ENCODE measurements around the gene OLFML2B.

The OLFML2B gene

GRCh38 chr1:162023547-162024501 lies at the start of gene OLFML2B:
Gene OLFML2B, minus strand, starts transcription at chr1:162023869. Its CDS starts 439 bp downstream, at chr1:162023430.
- peak within 1 kb of the TSS; percentile 86 for H3K4me3 ChIP-seq (ENCODE audit: low read length)
- peak; percentile 85 for DNase-seq (ENCODE audit: low read depth)
- peak; percentile 64 for TF ChIP-seq CTCF (conservative IDR thresholded peaks at IDR 0.05; ENCODE audit: low read length)

GRCh38 chr1:162072740-162073139 lies 49.1 kb upstream of the OLFML2B start:
- TF ChIP-seq CTCF (conservative IDR thresholded peaks at IDR 0.05; ENCODE audit: low read length), result no peak
- no peak overlapping the region for H3K4me3 ChIP-seq (ENCODE audit: low read length)
- no peak for DNase-seq (ENCODE audit: low read depth)

GRCh38 chr1:162070825-162071224 lies 47.2 kb upstream of the OLFML2B start:
- TF ChIP-seq CTCF (conservative IDR thresholded peaks at IDR 0.05; ENCODE audit: low read length), result no peak
- no peak for DNase-seq (ENCODE audit: low read depth)
- H3K4me3 ChIP-seq (ENCODE audit: low read length), result no peak overlapping the region

GRCh38 chr1:162070094-162070748 lies 46.6 kb upstream of the OLFML2B start:
- TF ChIP-seq CTCF (conservative IDR thresholded peaks at IDR 0.05; ENCODE audit: low read length), result no peak
- no peak for DNase-seq (ENCODE audit: low read depth)
- peak overlapping the region; percentile 38 for H3K4me3 ChIP-seq (ENCODE audit: low read length)

- peak; percentile 22 for DNase-seq (ENCODE audit: low read depth)
- TF ChIP-seq CTCF (conservative IDR thresholded peaks at IDR 0.05; ENCODE audit: low read length), result no peak
- peak within 1 kb of the TSS; percentile 54 for H3K4me3 ChIP-seq (ENCODE audit: low read length)
Measured at GRCh38 chr1:162069334-162070093, 45.8 kb upstream of the OLFML2B start, which contains the start of gene NOS1AP. Gene NOS1AP, plus strand, starts transcription at chr1:162069691. Its CDS starts 487 bp downstream, at chr1:162070178.

GRCh38 chr1:162068301-162068700 lies 44.6 kb upstream of the OLFML2B start:
- no peak overlapping the region for H3K4me3 ChIP-seq (ENCODE audit: low read length)
- no peak for DNase-seq (ENCODE audit: low read depth)
- no peak for TF ChIP-seq CTCF (conservative IDR thresholded peaks at IDR 0.05; ENCODE audit: low read length)
